Activated CD8-positive, alpha-beta T cell treated with anti-CD3 and anti-CD28 coated beads for 36 hours (primary cell): ENCODE data around the gene BCL11B. TPM values are rescaled to one million over a fixed set of nuclear protein-coding genes. Genes with fewer than 3 reads are reported as not detected.

Source experiments
- ATAC-seq: fragments of 200-7000 bp; cut with Tn5 transposase; one replicate; pipeline ENCODE4 v1.10.0; 2021; ENCODE audit warnings: mild to moderate bottlenecking, moderate library complexity
- CTCF ChIA-PET: fragments of 350-600 bp; sonication (Branson Sonifier 250); formaldehyde crosslinking; loops from one replicate; lab custom pipeline; 2021; ENCODE audit warnings: antibody characterized with exemption; lab: Charles Lee
- POLR2A ChIA-PET: fragments of 350-600 bp; sonication (Branson Sonifier 250); formaldehyde crosslinking; loops from one replicate; lab custom pipeline; 2021; ENCODE audit warnings: antibody characterized with exemption; lab: Charles Lee
- DNase-seq: peaks from one replicate; pipeline ENCODE4 v3.0.0-alpha.2; 2020
- H3K27ac Mint-ChIP-seq: one replicate; pipeline ENCODE4 v1.8.0; 2021; ENCODE audit warnings: mild to moderate bottlenecking, mixed read lengths
- H3K27me3 Mint-ChIP-seq: one replicate; pipeline ENCODE4 v1.8.0; 2021; ENCODE audit warnings: mixed read lengths
- H3K36me3 Mint-ChIP-seq: one replicate; pipeline ENCODE4 v1.8.0; 2021; ENCODE audit warnings: low read depth, mixed read lengths
- H3K4me1 Mint-ChIP-seq: one replicate; pipeline ENCODE4 v1.8.0; 2021; ENCODE audit warnings: low read depth, mixed read lengths
- H3K4me3 Mint-ChIP-seq: one replicate; pipeline ENCODE4 v1.8.0; 2021; ENCODE audit warnings: mild to moderate bottlenecking, moderate library complexity, mixed read lengths
- H3K9me3 Mint-ChIP-seq: one replicate; pipeline ENCODE4 v1.8.0; 2021; ENCODE audit warnings: mixed read lengths
- CTCF ChIP-seq: fragments of 200-600 bp; IDR thresholded peaks from one replicate; pipeline ENCODE4 v1.8.0; 2022; ENCODE audit warnings: antibody characterized with exemption, mild to moderate bottlenecking
- intact Hi-C: fragments of 100-400 bp; cut with micrococcal nuclease; formaldehyde crosslinking; loops from one replicate; pipeline ENCODE4 v1.10.0; 2022
- total RNA-seq, 2 experiments: library from RNA; stranded (reverse); gene quantifications; one replicate each; pipeline ENCODE4 v1.2.3, GENCODE V29; 2021

BCL11B gene
- total RNA-seq, 2 experiments from 2014 or later: 48.5 to 53.0 TPM

- Mint-ChIP-seq H3K27me3 (no peaks in the 10 kb centered on the region), H3K27ac (peak overlapping the region; percentile 98), H3K9me3 (no peaks in the 10 kb centered on the region), H3K4me3 (peak overlapping the region; percentile 58), H3K36me3 (peaks cover 60% of the 10 kb centered on the region), H3K4me1 (peaks cover 100% of the 10 kb centered on the region)
- CTCF ChIA-PET: interaction anchor here (0.7 to 4.1 kb wide), 10 partner anchors 11 to 73 kb away, joined by 3 to 18 read pairs (median 4); no protein-coding TSS in a partner anchor
- no peak for TF ChIP-seq CTCF
- intact Hi-C loops: no loop called here
- POLR2A ChIA-PET: interaction anchor here (0.6 to 5.8 kb wide), 14 partner anchors 12 to 1225 kb away, joined by 3 to 59 read pairs (median 3); partner anchors contain the start of gene BCL11B
- no peak for DNase-seq
- ATAC-seq: no peak
Observed at GRCh38 chr14:99202516-99202915, 69.5 kb downstream of the BCL11B start.

GRCh38 chr14:99201351-99202073 lies 70.5 kb downstream of the BCL11B start:
- Mint-ChIP-seq H3K9me3 (no peaks in the 10 kb centered on the region), H3K27me3 (no peaks in the 10 kb centered on the region), H3K36me3 (peaks cover 61% of the 10 kb centered on the region), H3K4me3 (peak overlapping the region; percentile 58), H3K27ac (peak overlapping the region; percentile 98), H3K4me1 (peaks cover 99% of the 10 kb centered on the region)
- DNase-seq (peak; percentile 68), ATAC-seq (peak; percentile 49)
- intact Hi-C loops: no loop called here
- no peak for TF ChIP-seq CTCF
- ChIA-PET POLR2A (interaction anchor here (0.6 to 5.8 kb wide), 14 partner anchors 13 to 1224 kb away, joined by 3 to 59 read pairs (median 3); partner anchors contain the start of gene BCL11B), CTCF (interaction anchor here (0.6 to 4.1 kb wide), 9 partner anchors 10 to 65 kb away, joined by 3 to 18 read pairs (median 5); no protein-coding TSS in a partner anchor)

- Mint-ChIP-seq H3K27ac (peak overlapping the region; percentile 98), H3K36me3 (peaks cover 54% of the 10 kb centered on the region), H3K9me3 (no peaks in the 10 kb centered on the region), H3K4me1 (peaks cover 99% of the 10 kb centered on the region), H3K4me3 (peak overlapping the region; percentile 15), H3K27me3 (no peaks in the 10 kb centered on the region)
- ATAC-seq (no peak), DNase-seq (no peak)
- TF ChIP-seq CTCF: no peak
- intact Hi-C loops: no loop called here
- ChIA-PET CTCF (interaction anchor here (2.0 to 4.1 kb wide), 2 partner anchors 25 to 30 kb away, joined by 7 to 18 read pairs; no protein-coding TSS in a partner anchor), POLR2A (interaction anchor here (0.5 to 5.8 kb wide), 5 partner anchors 13 to 215 kb away, joined by 3 to 59 read pairs (median 3); no protein-coding TSS in a partner anchor)
Observed at GRCh38 chr14:99200654-99201005, 71.4 kb downstream of the BCL11B start.

- DNase-seq (no peak), ATAC-seq (no peak)
- POLR2A ChIA-PET: interaction anchor here (0.5 to 5.8 kb wide), 5 partner anchors 14 to 216 kb away, joined by 3 to 59 read pairs (median 3); no protein-coding TSS in a partner anchor
- peak overlapping the region; percentile 98 for H3K27ac Mint-ChIP-seq
- intact Hi-C loops: loop anchor here (10.0 kb wide), 1 partner anchor 1225 kb away; no protein-coding TSS in a partner anchor
- H3K4me1 Mint-ChIP-seq: peaks cover 99% of the 10 kb centered on the region
- peaks cover 54% of the 10 kb centered on the region for H3K36me3 Mint-ChIP-seq
- H3K27me3 Mint-ChIP-seq: no peaks in the 10 kb centered on the region
- CTCF ChIA-PET: interaction anchor here (1.1 kb wide), 1 partner anchor 24 kb away, joined by 3 read pairs; no protein-coding TSS in a partner anchor
- TF ChIP-seq CTCF: no peak
- H3K4me3 Mint-ChIP-seq: peak overlapping the region; percentile 29
- H3K9me3 Mint-ChIP-seq: no peaks in the 10 kb centered on the region
Observed at GRCh38 chr14:99199846-99200653, 71.9 kb downstream of the BCL11B start.
